K562 (cell line): ENCODE measurements around the gene GPR82. TPM values are rescaled to one million over a fixed set of nuclear protein-coding genes. Genes with fewer than 3 reads are reported as not detected.

Experiments
- ATAC-seq: fragments of 200-7000 bp; cut with Tn5 transposase; 3 replicates; pipeline ENCODE4 v1.9.1; 2020; ENCODE audit warnings: moderate library complexity
- BruUV-seq: library from RNA; stranded (reverse); fragments of 400-500 nt; replicated peaks from 2 replicates; lab custom pipeline; 2021; lab: Mats Ljungman, UMichigan
- CTCF ChIA-PET: fragments of 300-600 bp; formaldehyde crosslinking; extraction: SDS; loops from one replicate; lab custom pipeline; 2021; ENCODE audit warnings: low intra/inter-chr PET ratio; lab: Yijun Ruan, JAX
- POLR2A ChIA-PET: fragments of 300-600, 350-650 bp; sonication (Branson Sonifier 250); formaldehyde crosslinking; extraction: SDS; loops from one replicate; lab custom pipeline; 2021; ENCODE audit warnings: antibody characterized with exemption, inconsistent platforms; lab: Yijun Ruan, JAX
- DNase-seq, 4 experiments: peaks; one replicate each; pipeline versions ENCODE4 v3.0.0 to v3.0.0-alpha.2; 2011 to 2018; ENCODE audit warnings: low spot score in 3 of 4, mixed read lengths in 3 of 4; ENCODE audit errors: extremely low read depth in 1 of 4
- FAIRE-seq: peaks from 2 replicates; lab custom pipeline; 2011; peaks lifted over from hg19 to GRCh38; lab: Jason Lieb, UNC
- H2AFZ ChIP-seq: 2 replicates; pipeline ENCODE4 v1.6.0; 2011; ENCODE audit warnings: low read depth, low read length, control low read depth, inconsistent platforms
- H3K27ac ChIP-seq: fragments of 200-600 bp; 3 replicates; pipeline ENCODE4 v1.8.0; 2011; ENCODE audit warnings: low read depth, mild to moderate bottlenecking, control low read depth, inconsistent platforms, low read length, moderate library complexity, mixed read lengths; ENCODE audit errors: extremely low read depth
- H3K27me3 ChIP-seq, 2 experiments: fragments of 300-600 bp in 1 of 2; 2 replicates in 1 of 2; 3 replicates in 1 of 2; pipeline versions ENCODE4 v1.6.0 to v1.8.0; 2011; ENCODE audit warnings: inconsistent platforms in 2 of 2, low read length in 2 of 2, mild to moderate bottlenecking in 1 of 2, mixed read lengths in 1 of 2, moderate library complexity in 1 of 2; ENCODE audit not compliant: control insufficient read depth in 2 of 2, insufficient read depth in 2 of 2
- H3K36me3 ChIP-seq: fragments of 300-600 bp; 3 replicates; pipeline ENCODE4 v1.8.0; 2011; ENCODE audit warnings: mild to moderate bottlenecking, low read length, inconsistent platforms; ENCODE audit not compliant: control insufficient read depth, insufficient read depth
- H3K4me1 ChIP-seq, 2 experiments: fragments of 200-600 bp in 1 of 2; replicated peaks in 1 of 2; 2 replicates in 1 of 2; 3 replicates in 1 of 2; pipeline versions ENCODE4 v1.5.1 to v1.8.0; 2011; ENCODE audit warnings: inconsistent platforms in 2 of 2, low read length in 2 of 2, mild to moderate bottlenecking in 1 of 2, mixed read lengths in 1 of 2, moderate library complexity in 1 of 2; ENCODE audit not compliant: control insufficient read depth in 2 of 2, insufficient read depth in 2 of 2
- H3K4me2 ChIP-seq: 2 replicates; pipeline ENCODE4 v1.6.1; 2011; ENCODE audit warnings: low read length, control low read depth, inconsistent platforms, mixed read lengths; ENCODE audit not compliant: insufficient read depth
- H3K4me3 ChIP-seq: fragments of 200-600 bp; sonication (generic), shearing (Covaris generic); 2 replicates; pipeline ENCODE4 v1.5.1; 2016; ENCODE audit warnings: control low read depth, inconsistent platforms
- H3K79me2 ChIP-seq: fragments of 200-600 bp; 3 replicates; pipeline ENCODE4 v1.8.0; 2011; ENCODE audit warnings: low read length, inconsistent platforms; ENCODE audit not compliant: control insufficient read depth, insufficient read depth
- H3K9ac ChIP-seq, 2 experiments: 2 replicates each; pipeline versions ENCODE4 v1.6.0 to v1.6.1; 2011; ENCODE audit warnings: low read depth in 2 of 2, low read length in 2 of 2, control low read depth in 1 of 2, inconsistent platforms in 1 of 2, mild to moderate bottlenecking in 1 of 2, mixed read lengths in 1 of 2; ENCODE audit not compliant: insufficient read depth in 1 of 2
- H3K9me1 ChIP-seq: one replicate; pipeline ENCODE4 v1.6.0; 2011; ENCODE audit warnings: inconsistent platforms, mild to moderate bottlenecking, low read length, moderate library complexity; ENCODE audit not compliant: control insufficient read depth, insufficient read depth
- H3K9me3 ChIP-seq: replicated peaks from 2 replicates; pipeline ENCODE4 v1.5.1; 2011; ENCODE audit warnings: low read depth, low read length, inconsistent platforms; ENCODE audit not compliant: control insufficient read depth, insufficient read depth
- H4K20me1 ChIP-seq: replicated peaks from 2 replicates; pipeline ENCODE4 v1.6.1; 2011; ENCODE audit warnings: low read length, inconsistent platforms, mixed read lengths; ENCODE audit not compliant: control insufficient read depth, insufficient read depth
- ATF4 ChIP-seq: fragments of 450-650 bp; formaldehyde crosslinking; IDR thresholded peaks from 2 replicates; pipeline ENCODE4 v1.4.0; 2022; ENCODE audit warnings: mild to moderate bottlenecking, moderate library complexity
- BRCA1 ChIP-seq, 2 experiments: fragments of 450-650 bp in 1 of 2; sonication (generic) in 1 of 2; formaldehyde crosslinking in 1 of 2; IDR thresholded peaks; 2 replicates each; pipeline versions ENCODE4 v1.5.0 to v1.6.1; 2017 to 2020; ENCODE audit warnings: mild to moderate bottlenecking in 1 of 2, missing genetic modification reagents in 1 of 2
- HMGN3 ChIP-seq: IDR thresholded peaks from 2 replicates; pipeline ENCODE4 v1.6.1; 2011; ENCODE audit warnings: borderline replicate concordance, low read depth, mild to moderate bottlenecking, mixed read lengths, low read length; ENCODE audit not compliant: insufficient read length; ENCODE audit errors: extremely low read depth
- NONO ChIP-seq, 2 experiments: fragments of 200-400 bp in 1 of 2; fragments of 450-650 bp in 1 of 2; formaldehyde crosslinking in 1 of 2; IDR thresholded peaks; 2 replicates each; pipeline ENCODE4 v1.6.1; 2017; ENCODE audit warnings: low read depth in 2 of 2, mild to moderate bottlenecking in 2 of 2, moderate library complexity in 2 of 2, low read length in 1 of 2
- PREB ChIP-seq: sonication (generic); formaldehyde crosslinking; IDR thresholded peaks from 2 replicates; pipeline ENCODE4 v1.8.1; 2023; ENCODE audit warnings: mild to moderate bottlenecking, missing genetic modification reagents
- RERE ChIP-seq: sonication (generic); formaldehyde crosslinking; IDR thresholded peaks from 2 replicates; pipeline ENCODE4 v1.8.0; 2023; ENCODE audit warnings: missing genetic modification reagents, mild to moderate bottlenecking, borderline replicate concordance
- RFX7 ChIP-seq: fragments of 250-450 bp; sonication (Bioruptor Pico); IDR thresholded peaks from 2 replicates; pipeline ENCODE4 v1.5.1; 2021; ENCODE audit warnings: mild to moderate bottlenecking
- STAG1 ChIP-seq: sonication (generic); formaldehyde crosslinking; IDR thresholded peaks from 2 replicates; pipeline ENCODE4 v1.5.0; 2020; ENCODE audit warnings: missing genetic modification reagents, borderline replicate concordance
- WGBS: fragments of 100-300 bp; shearing (Covaris generic); methylation state at CpG from one replicate; pipeline ENCODE4 v1.1.6; 2016; ENCODE audit warnings: low coverage, mixed read lengths; ENCODE audit not compliant: insufficient coverage; ENCODE audit errors: missing lambda C conversion rate; 5-methylcytosine and 5-hydroxymethylcytosine counted together
- in situ Hi-C: fragments of 300-500 bp; cut with MboI; formaldehyde crosslinking; loops from 4 replicates; pipeline ENCODE4 v1.15.0; 2018; ENCODE audit warnings: inconsistent platforms, mixed read lengths
- intact Hi-C: fragments of 100-400 bp; cut with micrococcal nuclease; formaldehyde crosslinking; loops from 2 replicates; pipeline ENCODE4 v1.14.2; 2022
- polyA plus RNA-seq, 8 experiments: library from polyadenylated mRNA; depleted of rRNA in 4 of 8; stranded (reverse) in 5 of 8; unstranded in 3 of 8; fragments of >200 nt; fragmentation: Nextera tagmentation in 2 of 8; fragmentation: Illumina TruSeq in 1 of 8; extraction: Ambion mirVana in 2 of 8; extraction: Trizol in 1 of 8; gene quantifications; 2 replicates each; pipeline versions ENCODE4 v1.2.1 to v1.2.3, GENCODE V29; 2011 to 2014; ENCODE audit warnings: inconsistent platforms in 1 of 8, missing spikeins in 1 of 8
- total RNA-seq, 7 experiments: library from RNA; depleted of rRNA in 6 of 7; stranded (reverse); fragments of >200 nt in 6 of 7; fragmentation: Illumina TruSeq in 2 of 7; extraction: Trizol in 2 of 7; gene quantifications; 2 replicates each; pipeline versions ENCODE4 v1.2.1 to v1.2.3, GENCODE V29; 2011 to 2021; ENCODE audit warnings: low replicate concordance in 1 of 7

Gene GPR82
- total and polyA plus RNA-seq, 9 of the 15 experiments (the other 6 are each of a cell fraction or from before 2014, with no cell fraction given), result not detected

- DNase-seq (no peak), ATAC-seq (no peak), FAIRE-seq (no peak)
- no peaks in the 10 kb centered on the region for H3K79me2 ChIP-seq
- no TSS peak for BruUV-seq
- CTCF ChIA-PET, result no interaction called here
- no peaks in the 10 kb centered on the region for H3K9me1 ChIP-seq
- H3K4me1 ChIP-seq, result no peaks in the 10 kb centered on the region
- H3K9me3 ChIP-seq, result no peaks in the 10 kb centered on the region
- no peak overlapping the region for H2AFZ ChIP-seq
- H4K20me1 ChIP-seq, result no peaks in the 10 kb centered on the region
- WGBS, result 21% methylated on average over 5 of the region's 5 CpGs
- H3K27me3 ChIP-seq, result no peaks in the 10 kb centered on the region
- no peak overlapping the region for H3K27ac ChIP-seq
- POLR2A ChIA-PET, result interaction anchor here (1.3 kb wide), 1 partner anchor 9 kb away, joined by 3 read pairs; no protein-coding TSS in a partner anchor
- H3K4me2 ChIP-seq, result no peak overlapping the region
- in situ Hi-C loops, result no loop called here
- no peak overlapping the region for H3K9ac ChIP-seq
- no peaks in the 10 kb centered on the region for H3K36me3 ChIP-seq
- no peak overlapping the region for H3K4me3 ChIP-seq
- intact Hi-C loops, result no loop called here
- TF ChIP-seq RFX7 (CRISPR knock-in tag) (no peak), HMGN3 (no peak), PREB (no peak), ATF4 (CRISPR knock-in tag) (no peak), STAG1 (CRISPR knock-in tag) (no peak), RERE (no peak), BRCA1 (IDR thresholded peaks at IDR 0.05) (no peak), BRCA1 (CRISPR knock-in tag; IDR thresholded peaks at IDR 0.05) (no peak), NONO (IDR thresholded peaks at IDR 0.05; ENCODE audit: low read depth in 2 of 2, low read length in 1 of 2) (no peak)
These were observed 12.8 kb upstream of the GPR82 start for GRCh38 chrX:41711021-41711667.
